WTC11 (cell line): ENCODE data around the gene PSMB2. TPM values are rescaled to one million over a fixed set of nuclear protein-coding genes. Genes with fewer than 3 reads are reported as not detected.

Experiments used
- ATAC-seq: fragments of 200-7000 bp; cut with Tn5 transposase; 2 replicates; pipeline ENCODE4 v1.10.0; 2021; ENCODE audit warnings: mild to moderate bottlenecking, moderate library complexity
- CTCF ChIA-PET: fragments of 300-600 bp; sonication (Branson Sonifier 250); formaldehyde crosslinking; loops from one replicate; lab custom pipeline; 2021; ENCODE audit warnings: antibody characterized with exemption; lab: Charles Lee
- POLR2A ChIA-PET: fragments of 350-600 bp; sonication (Branson Sonifier 250); formaldehyde crosslinking; loops from one replicate; lab custom pipeline; 2021; ENCODE audit warnings: antibody characterized with exemption; lab: Charles Lee
- DNase-seq: peaks from one replicate; pipeline ENCODE4 v3.0.0; 2021; ENCODE audit warnings: low spot score
- H3K27ac Mint-ChIP-seq: 2 replicates; pipeline ENCODE4 v1.8.0; 2021; ENCODE audit warnings: mixed read lengths
- H3K27me3 Mint-ChIP-seq: 2 replicates; pipeline ENCODE4 v1.8.0; 2021; ENCODE audit warnings: low read depth, mild to moderate bottlenecking, moderate library complexity, mixed read lengths
- H3K36me3 Mint-ChIP-seq: 2 replicates; pipeline ENCODE4 v1.8.0; 2021; ENCODE audit warnings: mixed read lengths
- H3K4me1 Mint-ChIP-seq: 2 replicates; pipeline ENCODE4 v1.8.0; 2022; ENCODE audit warnings: mixed read lengths
- H3K4me3 Mint-ChIP-seq: 2 replicates; pipeline ENCODE4 v1.8.0; 2021; ENCODE audit warnings: mild to moderate bottlenecking, moderate library complexity, mixed read lengths
- H3K9me3 Mint-ChIP-seq: 2 replicates; pipeline ENCODE4 v1.8.0; 2021; ENCODE audit warnings: mixed read lengths
- AFF4 ChIP-seq: sonication (generic); formaldehyde crosslinking; IDR thresholded peaks from 2 replicates; pipeline ENCODE4 v1.8.1; 2023; ENCODE audit warnings: mild to moderate bottlenecking, missing genetic modification reagents, borderline replicate concordance
- E2F1 ChIP-seq: sonication (generic); formaldehyde crosslinking; IDR thresholded peaks from 2 replicates; pipeline ENCODE4 v1.8.0; 2022; ENCODE audit warnings: mild to moderate bottlenecking, missing genetic modification reagents
- FOXJ3 ChIP-seq: sonication (generic); formaldehyde crosslinking; IDR thresholded peaks from 2 replicates; pipeline ENCODE4 v1.9.0; 2021; ENCODE audit warnings: missing genetic modification reagents, mild to moderate bottlenecking, borderline replicate concordance
- MXD4 ChIP-seq: fragments of 250-450 bp; sonication (Bioruptor Pico); IDR thresholded peaks from 2 replicates; pipeline ENCODE4 v1.8.0; 2021; ENCODE audit warnings: mild to moderate bottlenecking, moderate library complexity, borderline replicate concordance
- NR2C2 ChIP-seq: sonication (generic); formaldehyde crosslinking; IDR thresholded peaks from 2 replicates; pipeline ENCODE4 v1.8.0; 2022; ENCODE audit warnings: mild to moderate bottlenecking, missing genetic modification reagents
- NR3C1 ChIP-seq: sonication (generic); formaldehyde crosslinking; conservative IDR thresholded peaks from 2 replicates; pipeline ENCODE4 v1.8.1; 2023; ENCODE audit warnings: low read depth, mild to moderate bottlenecking, missing genetic modification reagents
- PRRX2 ChIP-seq: fragments of 250-450 bp; sonication (Bioruptor Pico); IDR thresholded peaks from 2 replicates; pipeline ENCODE4 v1.8.0; 2021; ENCODE audit warnings: mild to moderate bottlenecking
- RORB ChIP-seq: fragments of 250-450 bp; sonication (Bioruptor Pico); IDR thresholded peaks from 2 replicates; pipeline ENCODE4 v1.9.0; 2021; ENCODE audit warnings: mild to moderate bottlenecking
- SMAD4 ChIP-seq: sonication (generic); formaldehyde crosslinking; IDR thresholded peaks from 2 replicates; pipeline ENCODE4 v1.8.0; 2022; ENCODE audit warnings: mild to moderate bottlenecking, missing genetic modification reagents
- STAT6 ChIP-seq: sonication (generic); formaldehyde crosslinking; conservative IDR thresholded peaks from 2 replicates; pipeline ENCODE4 v1.8.1; 2023; ENCODE audit warnings: mild to moderate bottlenecking, low read depth, missing genetic modification reagents, moderate library complexity
- TEAD1 ChIP-seq: sonication (generic); formaldehyde crosslinking; IDR thresholded peaks from 2 replicates; pipeline ENCODE4 v1.8.0; 2022; ENCODE audit warnings: mild to moderate bottlenecking, missing genetic modification reagents
- TEAD4 ChIP-seq: sonication (generic); formaldehyde crosslinking; IDR thresholded peaks from 2 replicates; pipeline ENCODE4 v1.8.0; 2022; ENCODE audit warnings: mild to moderate bottlenecking, missing genetic modification reagents
- ZNF232 ChIP-seq: sonication (generic); formaldehyde crosslinking; IDR thresholded peaks from 2 replicates; pipeline ENCODE4 v1.8.0; 2022; ENCODE audit warnings: mild to moderate bottlenecking, missing genetic modification reagents
- ZNF396 ChIP-seq: fragments of 250-450 bp; sonication (Bioruptor Pico); IDR thresholded peaks from 2 replicates; pipeline ENCODE4 v1.8.0; 2021; ENCODE audit warnings: mild to moderate bottlenecking, moderate library complexity, borderline replicate concordance
- ZNF423 ChIP-seq: fragments of 250-450 bp; sonication (Bioruptor Pico); IDR thresholded peaks from 2 replicates; pipeline ENCODE4 v2.1.2; 2022; ENCODE audit warnings: mild to moderate bottlenecking, moderate library complexity
- total RNA-seq: library from RNA; stranded (reverse); gene quantifications from 3 replicates; pipeline ENCODE4 v1.2.3, GENCODE V29; 2021
- TF ChIP-seq, protein P1 (sequence below): sonication (generic); formaldehyde crosslinking; IDR thresholded peaks from 2 replicates; pipeline ENCODE4 v1.8.1; 2022; ENCODE audit warnings: mild to moderate bottlenecking, moderate library complexity, missing genetic modification reagents
- TF ChIP-seq, protein P2 (sequence below): sonication (generic); formaldehyde crosslinking; IDR thresholded peaks from 2 replicates; pipeline ENCODE4 v1.8.1; 2022; ENCODE audit warnings: low read depth, missing genetic modification reagents, borderline replicate concordance
- TF ChIP-seq, protein P3 (sequence below): fragments of 250-450 bp; sonication (Bioruptor Pico); IDR thresholded peaks from 2 replicates; pipeline ENCODE4 v1.9.0; 2021; ENCODE audit warnings: mild to moderate bottlenecking, borderline replicate concordance
- TF ChIP-seq, protein P4 (sequence below): sonication (generic); formaldehyde crosslinking; IDR thresholded peaks from 2 replicates; pipeline ENCODE4 v1.8.0; 2022; ENCODE audit warnings: mild to moderate bottlenecking, missing genetic modification reagents

PSMB2 gene
- total RNA-seq, 1 experiment from 2014 or later: 76.7 TPM

DNA sequence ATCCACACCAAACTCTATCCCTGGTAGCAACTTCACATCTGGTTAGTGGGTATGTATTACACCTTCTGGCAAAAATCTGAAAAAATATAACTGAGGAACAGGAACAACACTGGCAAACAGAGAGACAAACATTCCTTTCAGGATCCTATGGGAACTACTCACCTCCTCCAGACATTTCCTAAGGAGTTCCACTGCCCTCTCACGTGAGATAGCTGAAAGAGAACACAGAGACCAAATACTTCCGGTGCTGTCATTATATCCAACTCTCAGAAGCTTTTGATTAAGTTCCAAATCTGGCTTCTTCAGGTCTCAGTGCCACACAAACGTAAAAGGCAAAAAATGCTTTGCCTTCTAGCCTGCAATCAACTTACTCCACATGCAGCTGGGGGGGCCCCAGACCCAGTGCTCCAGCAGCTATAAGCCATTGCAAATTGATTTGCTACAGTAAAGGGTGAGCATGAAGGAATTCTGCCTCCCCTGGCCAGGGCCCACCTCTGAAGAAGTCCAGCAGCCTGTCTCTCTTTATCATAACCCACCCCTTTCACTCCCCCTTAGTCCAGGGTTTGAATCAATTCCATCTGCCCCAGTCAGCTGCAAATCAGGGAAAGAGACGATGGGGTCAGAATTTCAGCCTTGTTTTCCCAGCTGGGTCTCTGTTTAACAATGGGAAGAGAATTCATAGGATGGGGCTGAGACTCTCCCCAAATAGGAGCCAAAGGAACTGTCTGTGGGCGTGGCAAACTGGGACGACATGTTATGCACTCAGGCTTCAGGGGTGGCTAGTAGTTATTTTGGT lies 36.1 kb downstream of the PSMB2 start (continued):
- TF ChIP-seq, protein P1, sequence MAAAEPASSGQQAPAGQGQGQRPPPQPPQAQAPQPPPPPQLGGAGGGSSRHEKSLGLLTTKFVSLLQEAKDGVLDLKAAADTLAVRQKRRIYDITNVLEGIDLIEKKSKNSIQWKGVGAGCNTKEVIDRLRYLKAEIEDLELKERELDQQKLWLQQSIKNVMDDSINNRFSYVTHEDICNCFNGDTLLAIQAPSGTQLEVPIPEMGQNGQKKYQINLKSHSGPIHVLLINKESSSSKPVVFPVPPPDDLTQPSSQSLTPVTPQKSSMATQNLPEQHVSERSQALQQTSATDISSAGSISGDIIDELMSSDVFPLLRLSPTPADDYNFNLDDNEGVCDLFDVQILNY (CRISPR knock-in tag): no peak

- POLR2A ChIA-PET: no interaction called here
Observed at GRCh38 chr1:35603941-35604340, 37.4 kb downstream of the PSMB2 start.

More at GRCh38 chr1:35603941-35604340, 37.4 kb downstream of the PSMB2 start:
- Mint-ChIP-seq H3K27ac (no peak overlapping the region), H3K27me3 (no peaks in the 10 kb centered on the region), H3K4me1 (peaks cover 8% of the 10 kb centered on the region), H3K9me3 (no peaks in the 10 kb centered on the region), H3K4me3 (no peak overlapping the region), H3K36me3 (peaks cover 42% of the 10 kb centered on the region)
- CTCF ChIA-PET: interaction anchor here (1.0 to 1.6 kb wide), 5 partner anchors 12 to 112 kb away, joined by 3 to 6 read pairs (median 5); no protein-coding TSS in a partner anchor
- DNase-seq: no peak
- ATAC-seq: no peak
- no peak for TF ChIP-seq NR2C2 (CRISPR knock-in tag)
- no peak for TF ChIP-seq MXD4 (CRISPR knock-in tag)
- no peak for TF ChIP-seq SMAD4 (CRISPR knock-in tag)
- no peak for TF ChIP-seq PRRX2 (CRISPR knock-in tag)
- TF ChIP-seq ZNF423 (CRISPR knock-in tag): no peak
- TF ChIP-seq, protein P2, sequence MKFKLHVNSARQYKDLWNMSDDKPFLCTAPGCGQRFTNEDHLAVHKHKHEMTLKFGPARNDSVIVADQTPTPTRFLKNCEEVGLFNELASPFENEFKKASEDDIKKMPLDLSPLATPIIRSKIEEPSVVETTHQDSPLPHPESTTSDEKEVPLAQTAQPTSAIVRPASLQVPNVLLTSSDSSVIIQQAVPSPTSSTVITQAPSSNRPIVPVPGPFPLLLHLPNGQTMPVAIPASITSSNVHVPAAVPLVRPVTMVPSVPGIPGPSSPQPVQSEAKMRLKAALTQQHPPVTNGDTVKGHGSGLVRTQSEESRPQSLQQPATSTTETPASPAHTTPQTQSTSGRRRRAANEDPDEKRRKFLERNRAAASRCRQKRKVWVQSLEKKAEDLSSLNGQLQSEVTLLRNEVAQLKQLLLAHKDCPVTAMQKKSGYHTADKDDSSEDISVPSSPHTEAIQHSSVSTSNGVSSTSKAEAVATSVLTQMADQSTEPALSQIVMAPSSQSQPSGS: no peak
- TF ChIP-seq, protein P1 (CRISPR knock-in tag): no peak
- TF ChIP-seq TEAD1 (CRISPR knock-in tag): no peak
- TF ChIP-seq STAT6 (CRISPR knock-in tag): no peak
- no peak for TF ChIP-seq FOXJ3 (CRISPR knock-in tag)
- TF ChIP-seq, protein P3, sequence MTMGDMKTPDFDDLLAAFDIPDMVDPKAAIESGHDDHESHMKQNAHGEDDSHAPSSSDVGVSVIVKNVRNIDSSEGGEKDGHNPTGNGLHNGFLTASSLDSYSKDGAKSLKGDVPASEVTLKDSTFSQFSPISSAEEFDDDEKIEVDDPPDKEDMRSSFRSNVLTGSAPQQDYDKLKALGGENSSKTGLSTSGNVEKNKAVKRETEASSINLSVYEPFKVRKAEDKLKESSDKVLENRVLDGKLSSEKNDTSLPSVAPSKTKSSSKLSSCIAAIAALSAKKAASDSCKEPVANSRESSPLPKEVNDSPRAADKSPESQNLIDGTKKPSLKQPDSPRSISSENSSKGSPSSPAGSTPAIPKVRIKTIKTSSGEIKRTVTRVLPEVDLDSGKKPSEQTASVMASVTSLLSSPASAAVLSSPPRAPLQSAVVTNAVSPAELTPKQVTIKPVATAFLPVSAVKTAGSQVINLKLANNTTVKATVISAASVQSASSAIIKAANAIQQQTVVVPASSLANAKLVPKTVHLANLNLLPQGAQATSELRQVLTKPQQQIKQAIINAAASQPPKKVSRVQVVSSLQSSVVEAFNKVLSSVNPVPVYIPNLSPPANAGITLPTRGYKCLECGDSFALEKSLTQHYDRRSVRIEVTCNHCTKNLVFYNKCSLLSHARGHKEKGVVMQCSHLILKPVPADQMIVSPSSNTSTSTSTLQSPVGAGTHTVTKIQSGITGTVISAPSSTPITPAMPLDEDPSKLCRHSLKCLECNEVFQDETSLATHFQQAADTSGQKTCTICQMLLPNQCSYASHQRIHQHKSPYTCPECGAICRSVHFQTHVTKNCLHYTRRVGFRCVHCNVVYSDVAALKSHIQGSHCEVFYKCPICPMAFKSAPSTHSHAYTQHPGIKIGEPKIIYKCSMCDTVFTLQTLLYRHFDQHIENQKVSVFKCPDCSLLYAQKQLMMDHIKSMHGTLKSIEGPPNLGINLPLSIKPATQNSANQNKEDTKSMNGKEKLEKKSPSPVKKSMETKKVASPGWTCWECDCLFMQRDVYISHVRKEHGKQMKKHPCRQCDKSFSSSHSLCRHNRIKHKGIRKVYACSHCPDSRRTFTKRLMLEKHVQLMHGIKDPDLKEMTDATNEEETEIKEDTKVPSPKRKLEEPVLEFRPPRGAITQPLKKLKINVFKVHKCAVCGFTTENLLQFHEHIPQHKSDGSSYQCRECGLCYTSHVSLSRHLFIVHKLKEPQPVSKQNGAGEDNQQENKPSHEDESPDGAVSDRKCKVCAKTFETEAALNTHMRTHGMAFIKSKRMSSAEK (CRISPR knock-in tag): no peak
- no peak for TF ChIP-seq ZNF232 (CRISPR knock-in tag)
- TF ChIP-seq E2F1 (CRISPR knock-in tag): no peak
- TF ChIP-seq RORB (CRISPR knock-in tag): no peak
- TF ChIP-seq, protein P4, sequence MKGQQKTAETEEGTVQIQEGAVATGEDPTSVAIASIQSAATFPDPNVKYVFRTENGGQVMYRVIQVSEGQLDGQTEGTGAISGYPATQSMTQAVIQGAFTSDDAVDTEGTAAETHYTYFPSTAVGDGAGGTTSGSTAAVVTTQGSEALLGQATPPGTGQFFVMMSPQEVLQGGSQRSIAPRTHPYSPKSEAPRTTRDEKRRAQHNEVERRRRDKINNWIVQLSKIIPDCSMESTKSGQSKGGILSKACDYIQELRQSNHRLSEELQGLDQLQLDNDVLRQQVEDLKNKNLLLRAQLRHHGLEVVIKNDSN (CRISPR knock-in tag): no peak
- no peak for TF ChIP-seq TEAD4
- no peak for TF ChIP-seq ZNF396 (CRISPR knock-in tag)
- TF ChIP-seq NR3C1 (CRISPR knock-in tag): no peak
- TF ChIP-seq AFF4 (CRISPR knock-in tag): no peak
